Upper lobe of left lung (tissue), 4 donors: ENCODE measurements around the gene KIAA0586.

Experiments
- EP300 ChIP-seq, 4 donors: sonication (generic); formaldehyde crosslinking; IDR thresholded peaks; one replicate each; pipeline ENCODE4 v1.5.1; 2017; ENCODE audit warnings: antibody characterized with exemption in 4 of 4, control low read depth in 2 of 4
- POLR2A ChIP-seq, 4 donors: fragments of 450-650 bp; IDR thresholded peaks; one replicate each; pipeline ENCODE4 v1.5.1; 2016 to 2017; ENCODE audit warnings: antibody characterized with exemption in 4 of 4, mild to moderate bottlenecking in 2 of 4
- POLR2AphosphoS5 ChIP-seq, 2 donors: sonication (generic); formaldehyde crosslinking; IDR thresholded peaks; one replicate each; pipeline ENCODE4 v1.5.1; 2017; ENCODE audit warnings: antibody characterized with exemption in 2 of 2
- TF ChIP-seq, protein P1 (sequence below), 6 experiments: fragments of 450-650 bp in 4 of 6; fragments of 200-600 bp in 2 of 6; sonication (generic) in 2 of 6; IDR thresholded peaks; one replicate each; pipeline ENCODE4 v1.5.1; 2016 to 2019; ENCODE audit warnings: antibody characterized with exemption in 6 of 6

DNA sequence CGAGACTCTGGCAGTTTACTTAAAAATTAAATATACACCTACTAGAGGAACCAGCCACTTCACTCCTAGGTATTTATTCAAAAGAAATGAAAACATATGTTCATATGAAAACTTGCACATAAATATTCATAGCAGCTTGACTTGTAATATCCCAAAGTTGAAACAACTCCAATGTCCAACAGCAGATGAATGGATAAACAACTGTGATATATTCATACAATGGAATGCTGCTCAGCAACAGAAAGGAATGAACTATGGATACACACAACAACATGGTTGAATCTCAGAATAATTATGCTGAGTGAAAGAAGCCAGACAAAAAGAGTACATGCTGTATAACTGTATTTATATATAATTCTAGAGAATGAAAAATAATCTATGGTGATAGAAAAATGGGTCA lies 156.9 kb downstream of the KIAA0586 start:
- TF ChIP-seq EP300 (IDR thresholded peaks at IDR 0.05) (no peak), POLR2AphosphoS5 (IDR thresholded peaks at IDR 0.05) (no peak), POLR2A (IDR thresholded peaks at IDR 0.05) (no peak)
- TF ChIP-seq, protein P1, sequence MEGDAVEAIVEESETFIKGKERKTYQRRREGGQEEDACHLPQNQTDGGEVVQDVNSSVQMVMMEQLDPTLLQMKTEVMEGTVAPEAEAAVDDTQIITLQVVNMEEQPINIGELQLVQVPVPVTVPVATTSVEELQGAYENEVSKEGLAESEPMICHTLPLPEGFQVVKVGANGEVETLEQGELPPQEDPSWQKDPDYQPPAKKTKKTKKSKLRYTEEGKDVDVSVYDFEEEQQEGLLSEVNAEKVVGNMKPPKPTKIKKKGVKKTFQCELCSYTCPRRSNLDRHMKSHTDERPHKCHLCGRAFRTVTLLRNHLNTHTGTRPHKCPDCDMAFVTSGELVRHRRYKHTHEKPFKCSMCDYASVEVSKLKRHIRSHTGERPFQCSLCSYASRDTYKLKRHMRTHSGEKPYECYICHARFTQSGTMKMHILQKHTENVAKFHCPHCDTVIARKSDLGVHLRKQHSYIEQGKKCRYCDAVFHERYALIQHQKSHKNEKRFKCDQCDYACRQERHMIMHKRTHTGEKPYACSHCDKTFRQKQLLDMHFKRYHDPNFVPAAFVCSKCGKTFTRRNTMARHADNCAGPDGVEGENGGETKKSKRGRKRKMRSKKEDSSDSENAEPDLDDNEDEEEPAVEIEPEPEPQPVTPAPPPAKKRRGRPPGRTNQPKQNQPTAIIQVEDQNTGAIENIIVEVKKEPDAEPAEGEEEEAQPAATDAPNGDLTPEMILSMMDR (IDR thresholded peaks at IDR 0.05): no peak
